Stimulated activated CD8-positive, alpha-beta memory T cell treated with anti-CD3 and anti-CD28 coated beads, Interleukin-7, amount 100 ng/mL, for 48 hours (primary cell): ENCODE data around the gene RPH3AL.

Experiments used
- DNase-seq, 2 donors: peaks; one replicate each; pipeline ENCODE4 v3.0.0-alpha.2; 2020; ENCODE audit warnings: low read depth in 1 of 2; ENCODE audit errors: extremely low read depth in 1 of 2

Gene RPH3AL

GRCh38 chr17:303168-303567 lies 49.4 kb downstream of the RPH3AL start:
- DNase-seq = no peak

GRCh38 chr17:302300-302698 lies 50.3 kb downstream of the RPH3AL start:
- no peak for DNase-seq

- no peak for DNase-seq
Measured at GRCh38 chr17:301681-302299, 50.8 kb downstream of the RPH3AL start.

- no peak for DNase-seq
Measured at GRCh38 chr17:300881-301280, 51.7 kb downstream of the RPH3AL start.

GRCh38 chr17:299546-299945 lies 53.1 kb downstream of the RPH3AL start:
- no peak for DNase-seq

GRCh38 chr17:298791-299450 lies 53.7 kb downstream of the RPH3AL start:
- no peak for DNase-seq

GRCh38 chr17:297758-298157 lies 54.8 kb downstream of the RPH3AL start:
- no peak for DNase-seq

- no peak for DNase-seq
Measured at GRCh38 chr17:296906-297690, 55.5 kb downstream of the RPH3AL start.

GRCh38 chr17:296379-296778 lies 56.2 kb downstream of the RPH3AL start:
- no peak for DNase-seq

GRCh38 chr17:292531-293382 lies 59.9 kb downstream of the RPH3AL start:
- DNase-seq = no peak

GRCh38 chr17:292016-292415 lies 60.6 kb downstream of the RPH3AL start:
- DNase-seq = no peak

- DNase-seq = no peak
Measured at GRCh38 chr17:291587-291986, 61.0 kb downstream of the RPH3AL start.

GRCh38 chr17:290626-291025 lies 62.0 kb downstream of the RPH3AL start:
- DNase-seq = no peak

- DNase-seq = no peak
Measured at GRCh38 chr17:290121-290521, 62.5 kb downstream of the RPH3AL start.

GRCh38 chr17:289409-289808 lies 63.2 kb downstream of the RPH3AL start:
- DNase-seq = no peak

GRCh38 chr17:288802-289356 lies 63.7 kb downstream of the RPH3AL start:
- no peak for DNase-seq

- DNase-seq = no peak
Measured at GRCh38 chr17:286571-286970, 66.0 kb downstream of the RPH3AL start.

- DNase-seq = no peak
Measured at GRCh38 chr17:285751-286422, 66.7 kb downstream of the RPH3AL start.

GRCh38 chr17:284676-285355 lies 67.8 kb downstream of the RPH3AL start:
- no peak for DNase-seq
